NCI-H82 (cell line): ENCODE data around the gene PBRM1.

Experiments
- DNase-seq: peaks from one replicate; lab custom pipeline; 2025; lab: John Stamatoyannopoulos, UW

The PBRM1 gene

GRCh38 chr3:52670621-52671521 lies 14.8 kb downstream of the PBRM1 start:
- no peak for DNase-seq

GRCh38 chr3:52663098-52663497 lies 22.6 kb downstream of the PBRM1 start:
- no peak for DNase-seq

DNA sequence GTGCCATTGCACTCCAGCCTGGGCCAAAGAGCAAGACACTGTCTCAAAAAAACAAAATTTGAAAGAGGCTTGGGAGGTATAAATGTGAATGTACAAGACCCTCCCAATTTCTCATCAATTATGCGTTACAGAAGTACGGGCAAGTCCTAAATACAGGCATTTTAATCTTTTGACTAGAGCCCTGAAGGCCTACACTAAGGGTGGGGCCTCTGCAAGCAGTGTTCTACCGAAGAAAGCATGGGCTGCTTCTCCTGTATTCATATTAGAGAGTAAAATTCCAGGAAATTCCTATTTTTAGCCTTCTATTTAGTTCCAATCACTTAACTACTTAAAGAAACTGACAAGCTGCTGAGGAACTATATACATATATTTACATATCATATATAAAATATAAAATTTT lies 25.7 kb downstream of the PBRM1 start:
- DNase-seq: no peak

DNA sequence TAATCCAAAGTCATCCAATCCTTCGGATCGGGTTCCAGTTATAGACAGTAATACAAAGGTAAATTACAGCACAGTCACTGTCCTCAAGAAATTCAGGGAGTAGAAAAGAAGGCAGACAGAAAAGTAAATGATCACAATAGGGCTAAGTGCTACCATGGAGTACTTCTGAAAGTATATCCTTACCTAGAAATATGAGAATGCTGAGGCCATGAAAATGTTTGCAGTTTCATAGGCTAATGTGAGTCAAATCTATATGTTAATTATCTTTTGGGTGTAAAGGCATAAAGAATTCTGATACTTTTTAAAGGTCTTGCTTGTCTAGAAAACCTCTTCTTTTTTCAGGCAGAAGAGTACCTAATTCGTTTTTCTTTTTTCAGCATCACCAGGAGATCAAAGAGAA lies 29.8 kb downstream of the PBRM1 start:
- DNase-seq: no peak

- no peak for DNase-seq
Measured at GRCh38 chr3:52651592-52651991, 34.1 kb downstream of the PBRM1 start.

DNA sequence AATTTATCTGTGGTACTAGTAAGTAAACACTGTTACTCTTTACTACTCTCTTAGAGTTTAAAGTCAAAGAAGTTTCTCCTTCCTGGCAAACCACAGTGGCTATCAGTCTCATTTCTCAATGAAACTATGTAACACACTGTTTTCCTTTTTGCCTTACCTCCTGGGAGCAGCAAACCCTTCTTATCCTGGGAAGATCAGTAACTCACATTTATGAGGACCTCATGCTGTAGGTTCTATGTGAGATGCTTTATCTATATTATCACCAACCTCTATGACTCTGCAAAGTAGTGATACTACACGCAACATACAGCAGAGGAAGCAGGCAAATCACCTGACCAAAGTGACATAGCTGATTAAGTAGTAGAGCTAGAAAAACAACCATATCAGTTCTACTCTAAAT lies 35.3 kb downstream of the PBRM1 start:
- DNase-seq: no peak

DNA sequence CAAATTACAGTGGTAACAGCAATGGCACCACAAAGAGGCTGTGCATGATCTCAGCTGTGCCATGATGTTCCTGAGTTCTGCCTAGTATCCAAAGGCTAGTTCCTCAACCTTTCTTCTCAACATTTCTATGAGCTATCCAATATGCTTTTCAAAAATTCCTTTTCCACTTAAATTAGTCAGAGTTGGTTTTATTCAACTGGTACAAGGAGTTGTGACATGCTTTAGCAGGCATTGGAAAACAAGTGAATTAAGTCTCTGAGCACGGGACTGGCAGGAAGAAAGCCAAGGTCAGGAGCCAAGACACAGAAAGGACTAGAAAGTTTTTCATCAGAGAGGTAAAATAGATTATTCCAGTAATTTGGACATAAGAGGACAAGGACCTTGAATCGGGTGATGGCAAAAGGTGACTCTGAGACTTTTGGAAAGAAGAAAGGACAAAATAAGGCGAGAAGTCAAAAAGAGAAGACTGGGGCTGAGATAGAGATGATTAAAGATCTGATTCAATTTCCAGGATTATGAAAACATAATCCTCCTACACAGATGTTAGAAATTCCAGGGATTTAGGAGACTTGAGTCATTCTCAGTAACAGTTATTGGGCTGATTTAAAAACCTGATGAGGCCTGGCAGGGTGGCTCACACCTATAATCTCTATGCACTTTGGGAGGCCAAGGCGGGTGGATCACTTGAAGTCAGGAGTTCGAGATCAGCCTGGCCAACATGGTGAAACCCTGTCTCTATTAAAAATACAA lies 36.1 kb downstream of the PBRM1 start:
- DNase-seq: peak; percentile 67

DNA sequence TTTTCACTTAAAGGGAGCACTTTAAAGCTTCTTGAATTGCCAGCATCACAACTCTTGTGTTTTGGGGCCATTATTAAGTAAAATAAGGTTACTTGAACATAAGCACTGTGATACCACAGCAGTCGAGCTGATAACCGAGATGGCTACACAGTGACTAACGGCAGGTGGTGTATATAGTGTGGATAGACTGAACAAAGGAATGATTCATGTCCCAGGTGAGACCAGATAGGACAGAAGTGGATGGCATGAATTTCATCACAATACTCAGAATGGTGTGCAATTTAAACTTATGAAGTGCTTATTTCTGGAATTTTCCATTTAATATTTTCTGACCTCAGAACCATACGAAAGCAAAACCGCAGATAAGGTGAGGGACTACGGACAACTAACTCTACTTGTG lies 40.2 kb downstream of the PBRM1 start:
- DNase-seq: no peak

DNA sequence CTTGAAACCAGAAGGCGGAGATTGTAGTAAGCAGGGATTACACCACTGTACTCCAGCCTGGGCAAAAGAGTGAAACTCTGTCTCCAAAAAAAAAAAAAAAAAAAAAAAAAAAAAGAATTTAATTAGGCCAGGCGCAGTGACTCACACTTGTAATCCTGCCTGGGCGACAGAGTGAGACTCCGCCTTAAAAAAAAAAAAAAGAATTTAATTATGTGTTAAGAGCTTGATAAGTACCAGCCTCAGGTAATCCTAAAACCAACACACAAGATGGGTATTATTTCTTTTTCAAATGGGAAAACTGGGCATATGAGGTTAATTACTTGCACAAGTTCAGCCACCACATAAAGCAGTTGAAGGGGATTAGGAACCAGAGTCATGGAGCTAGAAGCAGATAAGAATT lies 49.0 kb downstream of the PBRM1 start:
- peak; percentile 91 for DNase-seq

- DNase-seq: no peak
Measured at GRCh38 chr3:52633786-52634185, 51.9 kb downstream of the PBRM1 start.

- no peak for DNase-seq
Measured at GRCh38 chr3:52625041-52625440, 60.7 kb downstream of the PBRM1 start.

- peak; percentile 14 for DNase-seq
Measured at GRCh38 chr3:52623234-52623792, 62.4 kb downstream of the PBRM1 start.

GRCh38 chr3:52620580-52620979 lies 65.1 kb downstream of the PBRM1 start:
- DNase-seq: no peak

DNA sequence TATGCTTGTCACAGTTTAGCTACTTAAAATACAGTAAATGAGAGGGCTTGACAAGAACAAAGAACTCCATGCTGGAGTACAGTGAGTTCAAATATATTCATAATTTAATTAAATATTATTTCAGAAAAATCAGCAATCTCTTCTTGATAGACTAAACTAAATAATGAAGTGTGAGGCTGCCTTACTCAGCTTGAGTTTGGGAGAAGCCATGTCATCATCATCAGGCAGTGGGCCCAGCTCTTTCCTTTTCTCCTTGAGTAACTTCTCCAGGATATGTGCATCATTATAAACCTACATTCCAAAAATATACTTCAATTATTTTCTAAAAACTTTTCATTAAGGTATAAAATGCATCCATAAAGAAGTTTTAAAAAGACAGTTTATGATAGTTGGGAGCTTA lies 70.5 kb downstream of the PBRM1 start:
- no peak for DNase-seq

DNA sequence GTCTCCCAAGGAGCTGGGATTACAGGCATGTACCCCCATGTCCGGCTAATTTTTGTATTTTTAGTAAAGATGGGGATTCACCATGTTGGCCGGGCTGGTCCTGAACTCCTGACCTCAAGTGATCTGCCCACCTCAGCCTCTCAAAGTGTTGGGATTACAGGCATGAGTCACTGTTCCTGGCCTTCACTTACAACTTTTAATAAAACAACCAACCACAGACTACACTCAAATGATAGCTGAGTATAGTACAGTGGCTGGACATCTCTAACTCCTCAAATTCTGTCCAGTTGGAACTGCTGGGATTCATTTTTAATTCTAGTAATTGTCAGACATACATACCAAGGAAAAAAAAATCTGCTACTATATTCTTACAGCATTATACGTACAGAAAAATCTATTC lies 71.0 kb downstream of the PBRM1 start:
- DNase-seq: no peak

DNA sequence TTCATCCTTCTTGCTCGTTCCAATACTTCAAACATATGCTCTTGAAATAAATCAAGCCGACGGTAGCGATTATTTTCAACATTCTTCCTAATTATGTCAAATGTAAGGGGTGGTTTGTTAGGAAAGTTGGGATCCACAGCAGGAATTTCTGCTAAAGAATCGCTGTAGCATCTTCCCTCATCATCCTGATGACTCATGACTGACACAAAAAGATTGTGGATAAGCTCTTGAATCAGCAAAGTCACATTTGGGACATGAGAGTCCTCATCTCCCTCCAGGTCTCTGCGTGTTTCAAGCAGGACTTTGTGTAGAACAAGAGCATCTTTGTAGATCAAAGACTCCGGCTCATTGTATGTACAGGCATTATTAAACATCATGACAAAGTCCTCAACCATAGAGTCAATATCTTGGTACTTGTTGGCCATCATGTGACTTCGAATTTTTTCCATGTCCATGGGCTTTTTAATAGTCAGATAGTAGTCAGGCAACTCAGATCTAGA lies 76.3 kb downstream of the PBRM1 start:
- DNase-seq: no peak

- DNase-seq: no peak
Measured at GRCh38 chr3:52608337-52608736, 77.4 kb downstream of the PBRM1 start.

- DNase-seq: peak; percentile 60
Measured at GRCh38 chr3:52606373-52607085, 79.2 kb downstream of the PBRM1 start.

- DNase-seq: no peak
Measured at GRCh38 chr3:52600258-52600657, 85.5 kb downstream of the PBRM1 start.

- DNase-seq: no peak
Measured at GRCh38 chr3:52596658-52597265, 89.0 kb downstream of the PBRM1 start.

DNA sequence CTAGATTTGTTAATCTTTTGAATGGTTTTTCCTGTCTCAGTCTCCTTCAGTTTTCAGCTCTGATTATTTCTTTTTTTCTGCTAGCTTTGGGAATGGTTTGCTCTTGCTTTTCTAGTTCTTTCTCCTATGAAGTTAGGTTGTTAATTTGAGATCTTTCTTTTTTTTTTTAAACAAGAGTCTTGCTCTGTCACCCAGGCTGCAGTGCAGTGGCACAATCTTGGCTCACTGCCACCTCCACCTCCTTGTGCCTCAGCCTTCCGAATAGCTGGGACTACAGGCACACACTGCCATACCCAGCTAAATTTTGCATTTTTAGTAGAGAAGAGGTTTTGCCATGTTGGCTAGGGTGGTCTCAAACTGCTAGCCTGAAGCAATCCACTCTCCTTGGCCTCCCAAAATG lies 92.6 kb downstream of the PBRM1 start:
- no peak for DNase-seq
